ENCODE measurements around the gene KCND2. TPM values are rescaled to one million over a fixed set of nuclear protein-coding genes. Genes with fewer than 3 reads are reported as not detected.

Gene KCND2
- total and polyA plus RNA-seq, 7 experiments from 2014 or later: not detected

- no peak overlapping the region for H3K4me3 Mint-ChIP-seq
- no peak overlapping the region for H3K4me3 ChIP-seq (ENCODE audit: low read length)
- CTCF ChIA-PET: no interaction called here
- no peaks in the 10 kb centered on the region for H3K27me3 ChIP-seq (ENCODE audit: control insufficient read depth in 2 of 2, insufficient read depth in 2 of 2, low read length in 2 of 2)
- DNase-seq (no peak), ATAC-seq (no peak)
- no peaks in the 10 kb centered on the region for H3K27me3 Mint-ChIP-seq
- H3K36me3 ChIP-seq (ENCODE audit: control insufficient read depth in 2 of 3, insufficient read depth in 3 of 3, low read length in 3 of 3): no peaks in the 10 kb centered on the region
- peaks cover 0 to 16% (median 9%) of the 10 kb centered on the region in 11 donors for H3K9me3 Mint-ChIP-seq
- no peaks in the 10 kb centered on the region for H3K9me3 ChIP-seq (ENCODE audit: control insufficient read depth in 2 of 3, low read length in 3 of 3)
- no peaks in the 10 kb centered on the region for H3K4me1 ChIP-seq (ENCODE audit: control insufficient read depth in 2 of 2, insufficient read depth in 2 of 2, low read length in 2 of 2)
- no peak overlapping the region for H3K27ac ChIP-seq (ENCODE audit: low read depth, low read length)
- POLR2A ChIA-PET: no interaction called here
- H3K36me3 Mint-ChIP-seq: peaks cover 0 to 4% (median 0%) of the 10 kb centered on the region in 5 donors
- H3K4me1 Mint-ChIP-seq: no peaks in the 10 kb centered on the region
- intact Hi-C loops (cut with micrococcal nuclease): no loop called here
- H3K27ac Mint-ChIP-seq: no peak overlapping the region
Observed at GRCh38 chr7:120254845-120255244, 18.1 kb upstream of the KCND2 start.

- ATAC-seq (no peak), DNase-seq (no peak)
- Histone ChIP-seq H3K4me1 (ENCODE audit: control insufficient read depth in 2 of 2, insufficient read depth in 2 of 2, low read length in 2 of 2) (no peaks in the 10 kb centered on the region), H3K4me3 (ENCODE audit: low read length) (no peak overlapping the region), H3K27me3 (ENCODE audit: control insufficient read depth in 2 of 2, insufficient read depth in 2 of 2, low read length in 2 of 2) (no peaks in the 10 kb centered on the region), H3K36me3 (ENCODE audit: control insufficient read depth in 2 of 3, insufficient read depth in 3 of 3, low read length in 3 of 3) (no peaks in the 10 kb centered on the region), H3K9me3 (ENCODE audit: control insufficient read depth in 2 of 3, low read length in 3 of 3) (no peaks in the 10 kb centered on the region), H3K27ac (ENCODE audit: low read depth, low read length) (no peak overlapping the region)
- Mint-ChIP-seq H3K4me3 (no peak overlapping the region), H3K4me1 (no peaks in the 10 kb centered on the region), H3K27ac (no peak overlapping the region), H3K36me3 (peaks cover 0 to 4% (median 0%) of the 10 kb centered on the region in 5 donors), H3K27me3 (no peaks in the 10 kb centered on the region), H3K9me3 (peaks cover 3 to 19% (median 9%) of the 10 kb centered on the region in 11 donors)
- POLR2A ChIA-PET: no interaction called here
- intact Hi-C loops (cut with micrococcal nuclease): no loop called here
- CTCF ChIA-PET: no interaction called here
Observed at GRCh38 chr7:120256344-120257070, 16.5 kb upstream of the KCND2 start.

GRCh38 chr7:120259386-120259785, 13.6 kb upstream of the KCND2 start:
- H3K27me3 Mint-ChIP-seq: no peaks in the 10 kb centered on the region
- Histone ChIP-seq H3K27me3 (ENCODE audit: control insufficient read depth in 2 of 2, insufficient read depth in 2 of 2, low read length in 2 of 2) (no peaks in the 10 kb centered on the region), H3K4me3 (ENCODE audit: low read length) (no peak overlapping the region), H3K27ac (ENCODE audit: low read depth, low read length) (no peak overlapping the region), H3K9me3 (ENCODE audit: control insufficient read depth in 2 of 3, low read length in 3 of 3) (no peaks in the 10 kb centered on the region), H3K36me3 (ENCODE audit: control insufficient read depth in 2 of 3, insufficient read depth in 3 of 3, low read length in 3 of 3) (no peaks in the 10 kb centered on the region), H3K4me1 (ENCODE audit: control insufficient read depth in 2 of 2, insufficient read depth in 2 of 2, low read length in 2 of 2) (no peaks in the 10 kb centered on the region)
- intact Hi-C loops (cut with micrococcal nuclease): no loop called here
- CTCF ChIA-PET: no interaction called here
- peaks cover 0 to 19% (median 8%) of the 10 kb centered on the region in 11 donors for H3K9me3 Mint-ChIP-seq
- DNase-seq: no peak
- no peak for ATAC-seq
- H3K27ac Mint-ChIP-seq: no peak overlapping the region
- peaks cover 0 to 4% (median 0%) of the 10 kb centered on the region in 5 donors for H3K36me3 Mint-ChIP-seq
- H3K4me1 Mint-ChIP-seq: no peaks in the 10 kb centered on the region
- H3K4me3 Mint-ChIP-seq: no peak overlapping the region
- POLR2A ChIA-PET: no interaction called here

GRCh38 chr7:120260111-120260510, 12.9 kb upstream of the KCND2 start:
- H3K4me1 ChIP-seq (ENCODE audit: control insufficient read depth in 2 of 2, insufficient read depth in 2 of 2, low read length in 2 of 2): no peaks in the 10 kb centered on the region
- no peaks in the 10 kb centered on the region for H3K27me3 Mint-ChIP-seq

GRCh38 chr7:120272261-120272660, 714 bp upstream of the KCND2 start:
- H3K9me3 ChIP-seq (ENCODE audit: control insufficient read depth in 2 of 3, low read length in 3 of 3): no peaks in the 10 kb centered on the region
- H3K4me3 Mint-ChIP-seq: peak overlapping the region in 2 of 10 donors; percentile 43 to 71
- DNase-seq (no peak), ATAC-seq (no peak)
- intact Hi-C loops (cut with micrococcal nuclease): loop anchor here in 1 of 2 donors (5.0 kb wide), 2 partner anchors 335 to 1000 kb away; no protein-coding TSS in a partner anchor
- POLR2A ChIA-PET: no interaction called here
- no peaks in the 10 kb centered on the region for H3K36me3 ChIP-seq (ENCODE audit: control insufficient read depth in 2 of 3, insufficient read depth in 3 of 3, low read length in 3 of 3)
- peaks cover 0 to 3% (median 0%) of the 10 kb centered on the region in 5 donors for H3K36me3 Mint-ChIP-seq
- peaks cover 0 to 8% (median 0%) of the 10 kb centered on the region in 7 donors for H3K4me1 Mint-ChIP-seq
- H3K27ac Mint-ChIP-seq: no peak overlapping the region
- no peaks in the 10 kb centered on the region for H3K4me1 ChIP-seq (ENCODE audit: control insufficient read depth in 2 of 2, insufficient read depth in 2 of 2, low read length in 2 of 2)
- no peak overlapping the region for H3K27ac ChIP-seq (ENCODE audit: low read depth, low read length)
- peaks cover 0 to 8% (median 3%) of the 10 kb centered on the region in 11 donors for H3K9me3 Mint-ChIP-seq
- no peaks in the 10 kb centered on the region for H3K27me3 ChIP-seq (ENCODE audit: control insufficient read depth in 2 of 2, insufficient read depth in 2 of 2, low read length in 2 of 2)
- CTCF ChIA-PET: no interaction called here
- no peak overlapping the region for H3K4me3 ChIP-seq (ENCODE audit: low read length)
- peaks cover 30 to 41% (median 33%) of the 10 kb centered on the region in 5 donors for H3K27me3 Mint-ChIP-seq

More at GRCh38 chr7:120260111-120260510, 12.9 kb upstream of the KCND2 start:
- ChIA-PET POLR2A (no interaction called here), CTCF (no interaction called here)
- Histone ChIP-seq H3K4me3 (ENCODE audit: low read length) (no peak overlapping the region), H3K36me3 (ENCODE audit: control insufficient read depth in 2 of 3, insufficient read depth in 3 of 3, low read length in 3 of 3) (no peaks in the 10 kb centered on the region), H3K27ac (ENCODE audit: low read depth, low read length) (no peak overlapping the region), H3K9me3 (ENCODE audit: control insufficient read depth in 2 of 3, low read length in 3 of 3) (no peaks in the 10 kb centered on the region), H3K27me3 (ENCODE audit: control insufficient read depth in 2 of 2, insufficient read depth in 2 of 2, low read length in 2 of 2) (no peaks in the 10 kb centered on the region)
- no peaks in the 10 kb centered on the region for H3K4me1 Mint-ChIP-seq
- peaks cover 0 to 4% (median 0%) of the 10 kb centered on the region in 5 donors for H3K36me3 Mint-ChIP-seq
- DNase-seq: no peak
- H3K27ac Mint-ChIP-seq: no peak overlapping the region
- no peak overlapping the region for H3K4me3 Mint-ChIP-seq
- ATAC-seq: no peak
- H3K9me3 Mint-ChIP-seq: peaks cover 0 to 16% (median 6%) of the 10 kb centered on the region in 11 donors
- intact Hi-C loops (cut with micrococcal nuclease): no loop called here

GRCh38 chr7:120273476-120273975, 551 bp downstream of the KCND2 start:
- DNase-seq: no peak
- POLR2A ChIA-PET: no interaction called here
- H3K27me3 Mint-ChIP-seq: peaks cover 30 to 41% (median 33%) of the 10 kb centered on the region in 5 donors
- no peaks in the 10 kb centered on the region for H3K27me3 ChIP-seq (ENCODE audit: control insufficient read depth in 2 of 2, insufficient read depth in 2 of 2, low read length in 2 of 2)
- peaks cover 0 to 8% (median 0%) of the 10 kb centered on the region in 7 donors for H3K4me1 Mint-ChIP-seq
- no peak overlapping the region for H3K4me3 ChIP-seq (ENCODE audit: low read length)
- peak overlapping the region in 1 of 9 donors; percentile 72 for H3K27ac Mint-ChIP-seq
- no peaks in the 10 kb centered on the region for H3K9me3 ChIP-seq (ENCODE audit: control insufficient read depth in 2 of 3, low read length in 3 of 3)
- CTCF ChIA-PET: no interaction called here
- no peaks in the 10 kb centered on the region for H3K36me3 ChIP-seq (ENCODE audit: control insufficient read depth in 2 of 3, insufficient read depth in 3 of 3, low read length in 3 of 3)
- H3K4me1 ChIP-seq (ENCODE audit: control insufficient read depth in 2 of 2, insufficient read depth in 2 of 2, low read length in 2 of 2): no peaks in the 10 kb centered on the region
- H3K36me3 Mint-ChIP-seq: peaks cover 0 to 3% (median 0%) of the 10 kb centered on the region in 5 donors
- H3K9me3 Mint-ChIP-seq: peaks cover 0 to 8% (median 0%) of the 10 kb centered on the region in 11 donors
- intact Hi-C loops (cut with micrococcal nuclease): loop anchor here in 1 of 2 donors (5.0 kb wide), 2 partner anchors 336 to 1001 kb away; no protein-coding TSS in a partner anchor
- no peak overlapping the region for H3K27ac ChIP-seq (ENCODE audit: low read depth, low read length)
- peak overlapping the region in 1 of 10 donors; percentile 88 for H3K4me3 Mint-ChIP-seq
- ATAC-seq: no peak

Data from naive thymus-derived CD4-positive, alpha-beta T cell (primary cell).